WTC11 (cell line): Measurements from ENCODE around the gene TTLL5.

ENCODE experiments used
- ATF6 ChIP-seq: sonication (generic); formaldehyde crosslinking; IDR thresholded peaks from 2 replicates; pipeline ENCODE4 v1.8.1; 2023; ENCODE audit warnings: mild to moderate bottlenecking, missing genetic modification reagents
- CTCF ChIP-seq: fragments of 200-600 bp; IDR thresholded peaks from 2 replicates; pipeline ENCODE4 v1.8.0; 2022; ENCODE audit warnings: antibody characterized with exemption
- E2F1 ChIP-seq: sonication (generic); formaldehyde crosslinking; IDR thresholded peaks from 2 replicates; pipeline ENCODE4 v1.8.0; 2022; ENCODE audit warnings: mild to moderate bottlenecking, missing genetic modification reagents
- ELF4 ChIP-seq: sonication (generic); formaldehyde crosslinking; IDR thresholded peaks from 2 replicates; pipeline ENCODE4 v1.8.1; 2022; ENCODE audit warnings: low read depth, mild to moderate bottlenecking, moderate library complexity, missing genetic modification reagents
- ETV6 ChIP-seq: sonication (generic); formaldehyde crosslinking; IDR thresholded peaks from 2 replicates; pipeline ENCODE4 v1.8.1; 2022; ENCODE audit warnings: mild to moderate bottlenecking, missing genetic modification reagents
- FOXJ3 ChIP-seq: sonication (generic); formaldehyde crosslinking; IDR thresholded peaks from 2 replicates; pipeline ENCODE4 v1.9.0; 2021; ENCODE audit warnings: missing genetic modification reagents, mild to moderate bottlenecking, borderline replicate concordance
- FOXK1 ChIP-seq: sonication (generic); formaldehyde crosslinking; IDR thresholded peaks from 2 replicates; pipeline ENCODE4 v1.8.0; 2022; ENCODE audit warnings: mild to moderate bottlenecking, moderate library complexity, missing genetic modification reagents
- MAX ChIP-seq: sonication (generic); formaldehyde crosslinking; IDR thresholded peaks from 2 replicates; pipeline ENCODE4 v1.8.0; 2022; ENCODE audit warnings: mild to moderate bottlenecking, missing genetic modification reagents
- NR1H2 ChIP-seq: sonication (generic); formaldehyde crosslinking; IDR thresholded peaks from 2 replicates; pipeline ENCODE4 v1.9.0; 2021; ENCODE audit warnings: mild to moderate bottlenecking, moderate library complexity, missing genetic modification reagents
- SMAD3 ChIP-seq: sonication (generic); formaldehyde crosslinking; IDR thresholded peaks from 2 replicates; pipeline ENCODE4 v1.8.0; 2022; ENCODE audit warnings: missing genetic modification reagents, mild to moderate bottlenecking, borderline replicate concordance
- TCF7 ChIP-seq: sonication (generic); formaldehyde crosslinking; IDR thresholded peaks from 2 replicates; pipeline ENCODE4 v1.8.0; 2022; ENCODE audit warnings: mild to moderate bottlenecking, low read depth, missing genetic modification reagents, moderate library complexity
- ZNF263 ChIP-seq: sonication (generic); formaldehyde crosslinking; IDR thresholded peaks from 2 replicates; pipeline ENCODE4 v1.8.1; 2022; ENCODE audit warnings: low read depth, mild to moderate bottlenecking, moderate library complexity, missing genetic modification reagents
- TF ChIP-seq, protein P1 (sequence below): sonication (generic); formaldehyde crosslinking; IDR thresholded peaks from 2 replicates; pipeline ENCODE4 v1.8.0; 2022; ENCODE audit warnings: mild to moderate bottlenecking, missing genetic modification reagents

GRCh38 chr14:75884198-75884611 is 223.2 kb downstream of the TTLL5 start:
- TF ChIP-seq CTCF = no peak
- no peak for TF ChIP-seq TCF7
- TF ChIP-seq E2F1 (CRISPR knock-in tag) = no peak
- TF ChIP-seq ZNF263 (CRISPR knock-in tag) = no peak
- TF ChIP-seq SMAD3 (CRISPR knock-in tag) = no peak
- TF ChIP-seq NR1H2 (CRISPR knock-in tag) = no peak
- TF ChIP-seq, protein P1, sequence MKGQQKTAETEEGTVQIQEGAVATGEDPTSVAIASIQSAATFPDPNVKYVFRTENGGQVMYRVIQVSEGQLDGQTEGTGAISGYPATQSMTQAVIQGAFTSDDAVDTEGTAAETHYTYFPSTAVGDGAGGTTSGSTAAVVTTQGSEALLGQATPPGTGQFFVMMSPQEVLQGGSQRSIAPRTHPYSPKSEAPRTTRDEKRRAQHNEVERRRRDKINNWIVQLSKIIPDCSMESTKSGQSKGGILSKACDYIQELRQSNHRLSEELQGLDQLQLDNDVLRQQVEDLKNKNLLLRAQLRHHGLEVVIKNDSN (CRISPR knock-in tag) = no peak
- no peak for TF ChIP-seq ATF6 (CRISPR knock-in tag)
- no peak for TF ChIP-seq FOXK1
- no peak for TF ChIP-seq FOXJ3 (CRISPR knock-in tag)
- no peak for TF ChIP-seq ETV6
- no peak for TF ChIP-seq MAX (CRISPR knock-in tag)
- TF ChIP-seq ELF4 (CRISPR knock-in tag) = no peak
